SK-N-MC (cell line): ENCODE measurements around the gene FOXD4L6.
"Not testable (repeated sequence)": the region's sequence is repeated elsewhere in the genome, so short reads cannot be mapped to it uniquely, and the experiment has no call there.

Source experiments
- EZH2 ChIP-seq: fragments of 200-600 bp; sonication (generic); IDR thresholded peaks from one replicate; pipeline ENCODE4 v1.6.1; 2017; ENCODE audit warnings: antibody characterized with exemption
- FOXP2 ChIP-seq: optimal IDR thresholded peaks from 2 replicates; pipeline ENCODE3; 2011; ENCODE audit warnings: mild to moderate bottlenecking, moderate library complexity; ENCODE audit not compliant: insufficient read depth; ENCODE audit errors: extremely low read length, control extremely low read depth
- POLR2AphosphoS5 ChIP-seq: IDR thresholded peaks from 2 replicates; pipeline ENCODE4 v1.6.1; 2012; ENCODE audit warnings: mild to moderate bottlenecking, low read depth, low read length, borderline replicate concordance

DNA sequence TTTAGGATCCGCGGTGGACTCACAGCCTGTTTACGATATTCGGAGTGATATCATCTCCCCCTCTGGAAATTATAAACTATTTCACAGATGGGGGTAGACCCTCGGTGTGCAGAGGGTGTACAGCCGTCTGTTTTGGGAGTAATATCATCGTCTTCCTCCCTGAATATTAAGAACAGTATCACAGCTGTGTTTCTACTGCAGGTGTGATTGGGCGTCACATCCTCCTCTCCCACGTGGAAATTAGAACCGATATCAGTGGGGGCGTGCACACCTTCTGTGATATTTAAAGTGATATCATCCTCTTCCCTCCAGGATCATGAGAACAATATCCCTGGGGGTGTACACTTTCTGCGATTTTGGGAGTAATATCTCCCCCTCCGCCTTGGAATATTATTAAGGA, 19.2 kb downstream of the FOXD4L6 start:
- not testable (repeated sequence) for TF ChIP-seq EZH2, POLR2AphosphoS5, FOXP2
